T-helper 17 cell (primary cell): ENCODE measurements around the gene PTPRR. TPM values are rescaled to one million over a fixed set of nuclear protein-coding genes. Genes with fewer than 3 reads are reported as not detected.
"Not testable (repeated sequence)": the region's sequence is repeated elsewhere in the genome, so short reads cannot be mapped to it uniquely, and the experiment has no call there.

Experiments used
- ATAC-seq: fragments of 150-1000 bp; cut with Tn5 transposase; 2 replicates; pipeline ENCODE4 v1.10.0; 2021; ENCODE audit warnings: mild to moderate bottlenecking, moderate library complexity
- DNase-seq, 3 donors: peaks; one replicate each; pipeline versions ENCODE4 v3.0.0 to v3.0.0-alpha.2; 2020 to 2021
- H3K9me3 ChIP-seq: one replicate; pipeline ENCODE4 v1.7.0; 2013; ENCODE audit warnings: low read length, mild to moderate bottlenecking; ENCODE audit not compliant: control insufficient read depth, poor library complexity, severe bottlenecking
- H3K27ac Mint-ChIP-seq: one replicate; pipeline ENCODE4 v1.8.0; 2022; ENCODE audit warnings: mild to moderate bottlenecking, moderate library complexity, mixed read lengths
- H3K27me3 Mint-ChIP-seq: one replicate; pipeline ENCODE4 v1.8.0; 2022; ENCODE audit warnings: mixed read lengths
- H3K36me3 Mint-ChIP-seq: one replicate; pipeline ENCODE4 v1.8.0; 2022; ENCODE audit warnings: low read depth, mixed read lengths
- H3K4me1 Mint-ChIP-seq: one replicate; pipeline ENCODE4 v1.8.0; 2022; ENCODE audit warnings: mild to moderate bottlenecking, mixed read lengths
- H3K4me3 Mint-ChIP-seq: one replicate; pipeline ENCODE4 v1.8.0; 2022; ENCODE audit warnings: mild to moderate bottlenecking, moderate library complexity, mixed read lengths
- total RNA-seq, 4 donors: library from RNA in 2 of 4; stranded (reverse) in 2 of 4; gene quantifications; one replicate each; pipeline ENCODE4 v1.2.3 and lab custom pipeline; 2022 to 2026

Gene PTPRR
- total RNA-seq, 2 donors from 2014 or later, result not detected

- DNase-seq (no peak), ATAC-seq (no peak)
- peaks cover 4% of the 10 kb centered on the region for H3K4me1 Mint-ChIP-seq
- no peaks in the 10 kb centered on the region for H3K36me3 Mint-ChIP-seq
- H3K9me3 ChIP-seq, result no peaks in the 10 kb centered on the region
- H3K27ac Mint-ChIP-seq, result no peak overlapping the region
- H3K27me3 Mint-ChIP-seq, result no peaks in the 10 kb centered on the region
- no peak overlapping the region for H3K4me3 Mint-ChIP-seq
These were observed 97.2 kb downstream of the PTPRR start for GRCh38 chr12:70823182-70823976.

- Mint-ChIP-seq H3K4me1 (peaks cover 4% of the 10 kb centered on the region), H3K27me3 (no peaks in the 10 kb centered on the region), H3K36me3 (no peaks in the 10 kb centered on the region), H3K4me3 (no peak overlapping the region), H3K27ac (no peak overlapping the region)
- DNase-seq, result no peak
- no peaks in the 10 kb centered on the region for H3K9me3 ChIP-seq
- ATAC-seq, result no peak
These were observed 98.1 kb downstream of the PTPRR start for GRCh38 chr12:70822412-70822811.

- Mint-ChIP-seq H3K27ac (no peak overlapping the region), H3K4me1 (no peaks in the 10 kb centered on the region), H3K4me3 (no peak overlapping the region), H3K27me3 (no peaks in the 10 kb centered on the region), H3K36me3 (no peaks in the 10 kb centered on the region)
- DNase-seq (no peak), ATAC-seq (no peak)
- no peaks in the 10 kb centered on the region for H3K9me3 ChIP-seq
These were observed 104.6 kb downstream of the PTPRR start for GRCh38 chr12:70815971-70816391.

GRCh38 chr12:70815056-70815455 is 105.5 kb downstream of the PTPRR start:
- H3K9me3 ChIP-seq, result no peaks in the 10 kb centered on the region
- Mint-ChIP-seq H3K27me3 (no peaks in the 10 kb centered on the region), H3K27ac (no peak overlapping the region), H3K36me3 (no peaks in the 10 kb centered on the region), H3K4me1 (no peaks in the 10 kb centered on the region), H3K4me3 (no peak overlapping the region)
- ATAC-seq, result no peak
- no peak for DNase-seq

GRCh38 chr12:70813559-70813958 is 107.0 kb downstream of the PTPRR start:
- Mint-ChIP-seq H3K27me3 (no peaks in the 10 kb centered on the region), H3K4me3 (no peak overlapping the region), H3K27ac (no peak overlapping the region), H3K36me3 (no peaks in the 10 kb centered on the region), H3K4me1 (no peaks in the 10 kb centered on the region)
- DNase-seq (no peak), ATAC-seq (no peak)
- no peaks in the 10 kb centered on the region for H3K9me3 ChIP-seq

- no peaks in the 10 kb centered on the region for H3K9me3 ChIP-seq
- no peak for DNase-seq
- H3K27me3 Mint-ChIP-seq, result no peaks in the 10 kb centered on the region
- no peak overlapping the region for H3K27ac Mint-ChIP-seq
- no peaks in the 10 kb centered on the region for H3K36me3 Mint-ChIP-seq
- no peak overlapping the region for H3K4me3 Mint-ChIP-seq
- ATAC-seq, result no peak
- no peaks in the 10 kb centered on the region for H3K4me1 Mint-ChIP-seq
These were observed 108.4 kb downstream of the PTPRR start for GRCh38 chr12:70812136-70812535.

GRCh38 chr12:70809887-70810286 is 110.7 kb downstream of the PTPRR start:
- H3K9me3 ChIP-seq, result no peaks in the 10 kb centered on the region
- ATAC-seq (no peak), DNase-seq (no peak)
- Mint-ChIP-seq H3K36me3 (no peaks in the 10 kb centered on the region), H3K27ac (no peak overlapping the region), H3K4me3 (no peak overlapping the region), H3K27me3 (no peaks in the 10 kb centered on the region), H3K4me1 (no peaks in the 10 kb centered on the region)

GRCh38 chr12:70807993-70808392 is 112.5 kb downstream of the PTPRR start:
- not testable (repeated sequence) for H3K4me1 Mint-ChIP-seq, ATAC-seq, DNase-seq, H3K36me3 Mint-ChIP-seq, H3K27me3 Mint-ChIP-seq, H3K4me3 Mint-ChIP-seq, H3K27ac Mint-ChIP-seq, H3K9me3 ChIP-seq

GRCh38 chr12:70806827-70807226 is 113.7 kb downstream of the PTPRR start:
- Mint-ChIP-seq H3K4me3 (no peak overlapping the region), H3K4me1 (no peaks in the 10 kb centered on the region), H3K27ac (no peak overlapping the region), H3K36me3 (no peaks in the 10 kb centered on the region), H3K27me3 (peaks cover 7% of the 10 kb centered on the region)
- no peak for DNase-seq
- ATAC-seq, result no peak
- H3K9me3 ChIP-seq, result no peaks in the 10 kb centered on the region

- H3K27me3 Mint-ChIP-seq, result peaks cover 7% of the 10 kb centered on the region
- no peaks in the 10 kb centered on the region for H3K36me3 Mint-ChIP-seq
- ATAC-seq, result no peak
- H3K4me1 Mint-ChIP-seq, result no peaks in the 10 kb centered on the region
- H3K9me3 ChIP-seq, result no peaks in the 10 kb centered on the region
- no peak overlapping the region for H3K27ac Mint-ChIP-seq
- H3K4me3 Mint-ChIP-seq, result no peak overlapping the region
- DNase-seq, result no peak
These were observed 114.5 kb downstream of the PTPRR start for GRCh38 chr12:70806043-70806442.

- Mint-ChIP-seq H3K36me3 (no peaks in the 10 kb centered on the region), H3K27me3 (peaks cover under 1% of the 10 kb centered on the region), H3K4me1 (no peaks in the 10 kb centered on the region), H3K4me3 (no peak overlapping the region), H3K27ac (no peak overlapping the region)
- ATAC-seq (no peak), DNase-seq (no peak)
- H3K9me3 ChIP-seq, result no peaks in the 10 kb centered on the region
These were observed 122.3 kb downstream of the PTPRR start for GRCh38 chr12:70798016-70798783.

- H3K4me3 Mint-ChIP-seq, result no peak overlapping the region
- no peaks in the 10 kb centered on the region for H3K36me3 Mint-ChIP-seq
- DNase-seq (no peak), ATAC-seq (no peak)
- H3K4me1 Mint-ChIP-seq, result no peaks in the 10 kb centered on the region
- H3K27ac Mint-ChIP-seq, result no peak overlapping the region
- no peaks in the 10 kb centered on the region for H3K27me3 Mint-ChIP-seq
- H3K9me3 ChIP-seq, result no peaks in the 10 kb centered on the region
These were observed 123.5 kb downstream of the PTPRR start for GRCh38 chr12:70796989-70797388.

GRCh38 chr12:70795608-70796007 is 124.9 kb downstream of the PTPRR start:
- ATAC-seq (no peak), DNase-seq (no peak)
- Mint-ChIP-seq H3K27ac (no peak overlapping the region), H3K36me3 (no peaks in the 10 kb centered on the region), H3K4me3 (no peak overlapping the region), H3K27me3 (no peaks in the 10 kb centered on the region), H3K4me1 (no peaks in the 10 kb centered on the region)
- H3K9me3 ChIP-seq, result no peaks in the 10 kb centered on the region

GRCh38 chr12:70794131-70794530 is 126.4 kb downstream of the PTPRR start:
- H3K9me3 ChIP-seq, result no peaks in the 10 kb centered on the region
- no peak for DNase-seq
- Mint-ChIP-seq H3K27me3 (no peaks in the 10 kb centered on the region), H3K4me1 (no peaks in the 10 kb centered on the region), H3K4me3 (no peak overlapping the region), H3K27ac (no peak overlapping the region), H3K36me3 (no peaks in the 10 kb centered on the region)
- no peak for ATAC-seq
